ENCODE results near the gene AQR.

The AQR gene

DNA sequence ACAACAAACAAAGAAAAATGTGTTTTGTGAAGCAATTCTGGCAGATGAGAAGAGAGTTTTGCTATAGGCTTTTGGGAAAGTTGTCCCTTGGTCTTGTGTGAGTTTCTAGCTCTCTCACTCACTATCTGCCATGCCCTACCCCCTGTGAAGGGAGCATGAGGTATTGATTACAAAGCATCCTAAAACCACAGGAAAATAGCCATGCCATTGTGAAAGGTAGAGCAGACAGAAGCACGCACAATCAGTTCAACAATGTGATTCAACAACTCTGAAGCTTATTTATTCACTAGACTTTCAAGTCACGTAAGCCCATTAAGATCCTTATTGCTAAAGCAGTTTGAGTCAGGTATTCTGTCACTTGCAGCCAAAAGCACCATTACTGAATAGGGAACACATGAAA lies 6.5 kb upstream of the AQR start:
- TF ChIP-seq TAF1 (IDR thresholded peaks at IDR 0.05; ENCODE audit: borderline replicate concordance, insufficient read depth, low read length), result no peak
- TF ChIP-seq, protein P1, sequence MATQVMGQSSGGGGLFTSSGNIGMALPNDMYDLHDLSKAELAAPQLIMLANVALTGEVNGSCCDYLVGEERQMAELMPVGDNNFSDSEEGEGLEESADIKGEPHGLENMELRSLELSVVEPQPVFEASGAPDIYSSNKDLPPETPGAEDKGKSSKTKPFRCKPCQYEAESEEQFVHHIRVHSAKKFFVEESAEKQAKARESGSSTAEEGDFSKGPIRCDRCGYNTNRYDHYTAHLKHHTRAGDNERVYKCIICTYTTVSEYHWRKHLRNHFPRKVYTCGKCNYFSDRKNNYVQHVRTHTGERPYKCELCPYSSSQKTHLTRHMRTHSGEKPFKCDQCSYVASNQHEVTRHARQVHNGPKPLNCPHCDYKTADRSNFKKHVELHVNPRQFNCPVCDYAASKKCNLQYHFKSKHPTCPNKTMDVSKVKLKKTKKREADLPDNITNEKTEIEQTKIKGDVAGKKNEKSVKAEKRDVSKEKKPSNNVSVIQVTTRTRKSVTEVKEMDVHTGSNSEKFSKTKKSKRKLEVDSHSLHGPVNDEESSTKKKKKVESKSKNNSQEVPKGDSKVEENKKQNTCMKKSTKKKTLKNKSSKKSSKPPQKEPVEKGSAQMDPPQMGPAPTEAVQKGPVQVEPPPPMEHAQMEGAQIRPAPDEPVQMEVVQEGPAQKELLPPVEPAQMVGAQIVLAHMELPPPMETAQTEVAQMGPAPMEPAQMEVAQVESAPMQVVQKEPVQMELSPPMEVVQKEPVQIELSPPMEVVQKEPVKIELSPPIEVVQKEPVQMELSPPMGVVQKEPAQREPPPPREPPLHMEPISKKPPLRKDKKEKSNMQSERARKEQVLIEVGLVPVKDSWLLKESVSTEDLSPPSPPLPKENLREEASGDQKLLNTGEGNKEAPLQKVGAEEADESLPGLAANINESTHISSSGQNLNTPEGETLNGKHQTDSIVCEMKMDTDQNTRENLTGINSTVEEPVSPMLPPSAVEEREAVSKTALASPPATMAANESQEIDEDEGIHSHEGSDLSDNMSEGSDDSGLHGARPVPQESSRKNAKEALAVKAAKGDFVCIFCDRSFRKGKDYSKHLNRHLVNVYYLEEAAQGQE (IDR thresholded peaks at IDR 0.05; ENCODE audit: insufficient read depth in 1 of 2, low read depth in 2 of 2, low read length in 2 of 2), result no peak

DNA sequence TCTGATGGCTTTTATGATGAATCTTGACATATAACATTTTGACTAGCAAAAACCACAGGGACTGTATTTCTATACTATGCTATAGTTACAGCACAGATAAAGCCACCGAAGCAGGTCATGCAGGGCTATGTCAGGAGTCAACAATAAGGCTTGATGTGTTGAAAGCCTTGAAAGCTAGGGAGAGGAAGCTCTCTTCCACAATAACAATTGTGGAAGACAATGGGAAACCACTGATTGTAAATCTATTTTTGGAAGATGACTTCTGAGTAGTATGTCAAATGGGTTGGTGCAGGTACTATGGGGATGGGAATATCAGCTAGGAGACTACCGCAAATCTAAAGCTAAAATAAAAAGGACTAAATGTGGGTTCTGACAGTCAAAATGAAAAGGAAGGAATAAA lies 4.0 kb upstream of the AQR start:
- TF ChIP-seq, protein P1 (IDR thresholded peaks at IDR 0.05; ENCODE audit: insufficient read depth in 1 of 2, low read depth in 2 of 2, low read length in 2 of 2), result no peak
- no peak for TF ChIP-seq FOXP2 (optimal IDR thresholded peaks at IDR 0.05; ENCODE audit: borderline replicate concordance, extremely low read depth, extremely low read length, insufficient read depth)
- TF ChIP-seq SIN3A (IDR thresholded peaks at IDR 0.05; ENCODE audit: borderline replicate concordance, insufficient read depth, low read length), result no peak
- TF ChIP-seq POLR2AphosphoS5 (IDR thresholded peaks at IDR 0.05; ENCODE audit: low read depth, low read length), result no peak
- TF ChIP-seq TAF1 (IDR thresholded peaks at IDR 0.05; ENCODE audit: borderline replicate concordance, insufficient read depth, low read length), result no peak

DNA sequence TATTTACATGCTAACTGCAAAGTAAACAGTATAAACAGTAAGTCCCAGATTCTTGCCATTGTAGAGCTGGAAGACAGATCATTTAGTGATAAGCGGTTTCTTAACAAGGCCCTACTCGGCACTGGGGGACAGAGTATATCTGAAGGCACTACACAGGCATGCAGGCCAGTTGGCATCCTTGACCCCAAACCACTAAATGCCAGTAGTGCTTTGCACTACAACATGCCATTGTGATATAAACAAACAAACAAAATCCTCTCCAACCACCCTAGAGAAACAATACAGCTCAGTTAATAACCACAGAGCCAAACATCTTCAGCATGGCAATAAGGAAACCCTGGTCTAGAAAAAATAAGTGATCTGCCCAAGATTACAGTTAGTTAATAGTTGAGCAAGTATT lies 5.3 kb downstream of the AQR start:
- TF ChIP-seq SIN3A (IDR thresholded peaks at IDR 0.05; ENCODE audit: borderline replicate concordance, insufficient read depth, low read length) (no peak), FOXP2 (optimal IDR thresholded peaks at IDR 0.05; ENCODE audit: borderline replicate concordance, extremely low read depth, extremely low read length, insufficient read depth) (no peak), TAF1 (IDR thresholded peaks at IDR 0.05; ENCODE audit: borderline replicate concordance, insufficient read depth, low read length) (no peak), POLR2AphosphoS5 (IDR thresholded peaks at IDR 0.05; ENCODE audit: low read depth, low read length) (no peak)

DNA sequence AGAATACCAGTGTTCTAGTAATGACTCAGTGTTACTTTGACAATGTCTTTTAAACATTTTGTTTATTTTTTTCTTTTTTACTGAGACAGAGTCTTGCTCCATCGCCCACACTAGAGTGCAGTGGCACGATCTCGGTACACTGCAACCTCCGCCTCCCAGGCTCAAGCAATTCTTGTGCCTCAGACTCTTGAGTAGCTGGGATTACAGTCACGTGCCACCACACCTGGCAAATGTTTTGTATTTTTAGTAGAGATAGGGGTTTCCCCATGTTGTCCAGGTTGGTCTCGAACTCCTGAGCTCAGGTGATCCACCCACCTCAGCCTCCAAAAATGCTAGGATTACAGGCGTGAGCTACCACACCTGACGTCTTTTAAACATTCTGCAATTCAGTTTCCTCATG lies 15.7 kb downstream of the AQR start:
- TF ChIP-seq, protein P1 (IDR thresholded peaks at IDR 0.05; ENCODE audit: insufficient read depth in 1 of 2, low read depth in 2 of 2, low read length in 2 of 2), result no peak
- TF ChIP-seq SIN3A (IDR thresholded peaks at IDR 0.05; ENCODE audit: borderline replicate concordance, insufficient read depth, low read length) (no peak), TAF1 (IDR thresholded peaks at IDR 0.05; ENCODE audit: borderline replicate concordance, insufficient read depth, low read length) (no peak), FOXP2 (optimal IDR thresholded peaks at IDR 0.05; ENCODE audit: borderline replicate concordance, extremely low read depth, extremely low read length, insufficient read depth) (no peak), POLR2AphosphoS5 (IDR thresholded peaks at IDR 0.05; ENCODE audit: low read depth, low read length) (no peak)

DNA sequence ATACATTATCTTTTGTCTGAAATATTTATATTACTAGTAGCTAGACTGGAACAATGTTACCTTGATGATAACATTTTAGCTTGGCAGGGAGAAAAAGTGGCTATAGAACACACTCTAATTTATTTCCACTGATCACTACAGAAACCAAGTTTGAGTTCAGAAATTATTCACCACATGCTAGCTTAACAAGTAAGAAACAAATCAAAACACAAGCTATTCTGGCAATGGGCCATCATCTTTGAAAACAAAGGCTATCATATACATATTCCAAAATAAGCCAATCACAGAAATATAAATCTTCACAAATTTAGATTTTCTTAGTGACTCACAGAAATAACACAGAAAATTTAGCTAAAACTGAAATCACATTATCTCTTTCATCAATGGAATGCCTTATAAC lies 17.1 kb downstream of the AQR start:
- TF ChIP-seq TAF1 (IDR thresholded peaks at IDR 0.05; ENCODE audit: borderline replicate concordance, insufficient read depth, low read length) (no peak), POLR2AphosphoS5 (IDR thresholded peaks at IDR 0.05; ENCODE audit: low read depth, low read length) (no peak)

DNA sequence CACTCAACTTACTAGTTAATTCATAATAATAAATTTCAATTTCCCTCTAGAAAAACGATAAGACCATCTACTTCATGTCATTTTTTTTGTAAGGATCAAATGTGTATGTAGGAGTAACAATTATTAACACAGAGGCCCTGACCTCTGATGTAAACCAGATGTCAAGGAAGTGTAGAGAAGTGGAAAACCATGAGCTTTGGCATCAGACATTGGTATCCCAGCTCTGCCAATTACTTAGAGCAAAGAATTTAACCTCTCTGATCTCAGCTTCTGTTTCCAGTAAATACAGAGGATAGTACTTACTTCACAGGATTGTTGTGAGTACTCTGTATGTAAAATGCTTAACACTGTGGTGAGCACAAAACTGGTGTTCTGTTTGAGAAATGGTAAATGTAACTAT lies 17.5 kb downstream of the AQR start:
- TF ChIP-seq, protein P1 (IDR thresholded peaks at IDR 0.05; ENCODE audit: insufficient read depth in 1 of 2, low read depth in 2 of 2, low read length in 2 of 2), result no peak
- TF ChIP-seq POLR2AphosphoS5 (IDR thresholded peaks at IDR 0.05; ENCODE audit: low read depth, low read length) (no peak), TAF1 (IDR thresholded peaks at IDR 0.05; ENCODE audit: borderline replicate concordance, insufficient read depth, low read length) (no peak), SIN3A (IDR thresholded peaks at IDR 0.05; ENCODE audit: borderline replicate concordance, insufficient read depth, low read length) (no peak), FOXP2 (optimal IDR thresholded peaks at IDR 0.05; ENCODE audit: borderline replicate concordance, extremely low read depth, extremely low read length, insufficient read depth) (no peak)

All from PFSK-1 (cell line).